HepG2 (cell line): Measurements from ENCODE around the gene CXCR4.

Experiments
- JUND ChIP-seq: sonication (generic); formaldehyde crosslinking; IDR thresholded peaks from 2 replicates; pipeline ENCODE4 v1.8.0; 2022; ENCODE audit warnings: mild to moderate bottlenecking, missing genetic modification reagents
- KDM1A ChIP-seq: IDR thresholded peaks from 2 replicates; pipeline ENCODE4 v1.6.1; 2016; ENCODE audit warnings: missing compliant biosample characterization
- KMT2B ChIP-seq: IDR thresholded peaks from 2 replicates; pipeline ENCODE4 v1.6.1; 2016; ENCODE audit warnings: missing genetic modification reagents, missing compliant biosample characterization
- POLR2AphosphoS2 ChIP-seq: IDR thresholded peaks from 2 replicates; pipeline ENCODE4 v1.6.1; 2011; ENCODE audit warnings: low read depth, low read length, improper control_type of control experiment
- SP1 ChIP-seq, 2 experiments: fragments of 450-650 bp in 1 of 2; sonication (generic) in 1 of 2; formaldehyde crosslinking in 1 of 2; IDR thresholded peaks; 2 replicates each; pipeline versions ENCODE4 v1.4.0 to v1.6.1; 2016 to 2020; ENCODE audit warnings: missing genetic modification reagents in 1 of 2
- TCF7L2 ChIP-seq: IDR thresholded peaks from 2 replicates; pipeline ENCODE4 v1.6.1; 2011; ENCODE audit warnings: mild to moderate bottlenecking, low read depth, low read length, moderate library complexity
- ZNF367 ChIP-seq: sonication (generic); formaldehyde crosslinking; IDR thresholded peaks from 2 replicates; pipeline ENCODE4 v1.4.0; 2020; ENCODE audit warnings: missing genetic modification reagents, borderline replicate concordance
- ZNF407 ChIP-seq: sonication (generic); formaldehyde crosslinking; IDR thresholded peaks from one replicate; pipeline ENCODE4 v1.5.1; 2020; ENCODE audit warnings: mild to moderate bottlenecking, missing genetic modification reagents; ENCODE audit errors: not compliant biosample characterization
- TF ChIP-seq, protein P1 (sequence below): sonication (generic); formaldehyde crosslinking; IDR thresholded peaks from 2 replicates; pipeline ENCODE4 v1.5.0; 2020; ENCODE audit warnings: mild to moderate bottlenecking, missing genetic modification reagents, moderate library complexity
- TF ChIP-seq, protein P2 (sequence below): sonication (generic); formaldehyde crosslinking; IDR thresholded peaks from 2 replicates; pipeline ENCODE4 v1.4.0; 2020; ENCODE audit warnings: mild to moderate bottlenecking, missing genetic modification reagents

DNA sequence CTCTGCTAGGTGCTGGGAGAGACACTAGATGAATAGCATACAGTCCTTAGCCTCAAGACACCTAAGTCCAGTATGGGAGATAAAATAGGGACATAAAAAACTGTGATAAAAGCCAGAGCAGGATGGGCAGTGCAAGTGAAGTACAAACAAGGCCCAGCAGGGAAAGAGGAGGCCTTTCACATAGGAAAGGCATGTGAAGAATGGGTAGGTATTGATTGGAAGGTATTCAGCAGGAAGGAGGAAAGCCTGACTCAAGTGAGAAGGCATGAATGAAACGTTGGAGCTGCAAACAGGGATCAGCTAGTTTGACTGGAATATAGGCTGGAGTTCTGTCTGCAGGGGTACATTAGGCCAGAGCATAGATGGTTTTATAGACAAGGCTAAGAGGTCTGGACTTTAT lies 11.0 kb upstream of the CXCR4 start:
- TF ChIP-seq ZNF407 (CRISPR knock-in tag) (no peak), SP1 (IDR thresholded peaks at IDR 0.05) (no peak), SP1 (CRISPR knock-in tag; IDR thresholded peaks at IDR 0.05) (no peak), JUND (CRISPR knock-in tag) (no peak), ZNF367 (CRISPR knock-in tag) (no peak), TCF7L2 (no peak), KMT2B (CRISPR knock-in tag) (no peak), POLR2AphosphoS2 (no peak), KDM1A (CRISPR knock-in tag) (no peak)
- TF ChIP-seq, protein P1, sequence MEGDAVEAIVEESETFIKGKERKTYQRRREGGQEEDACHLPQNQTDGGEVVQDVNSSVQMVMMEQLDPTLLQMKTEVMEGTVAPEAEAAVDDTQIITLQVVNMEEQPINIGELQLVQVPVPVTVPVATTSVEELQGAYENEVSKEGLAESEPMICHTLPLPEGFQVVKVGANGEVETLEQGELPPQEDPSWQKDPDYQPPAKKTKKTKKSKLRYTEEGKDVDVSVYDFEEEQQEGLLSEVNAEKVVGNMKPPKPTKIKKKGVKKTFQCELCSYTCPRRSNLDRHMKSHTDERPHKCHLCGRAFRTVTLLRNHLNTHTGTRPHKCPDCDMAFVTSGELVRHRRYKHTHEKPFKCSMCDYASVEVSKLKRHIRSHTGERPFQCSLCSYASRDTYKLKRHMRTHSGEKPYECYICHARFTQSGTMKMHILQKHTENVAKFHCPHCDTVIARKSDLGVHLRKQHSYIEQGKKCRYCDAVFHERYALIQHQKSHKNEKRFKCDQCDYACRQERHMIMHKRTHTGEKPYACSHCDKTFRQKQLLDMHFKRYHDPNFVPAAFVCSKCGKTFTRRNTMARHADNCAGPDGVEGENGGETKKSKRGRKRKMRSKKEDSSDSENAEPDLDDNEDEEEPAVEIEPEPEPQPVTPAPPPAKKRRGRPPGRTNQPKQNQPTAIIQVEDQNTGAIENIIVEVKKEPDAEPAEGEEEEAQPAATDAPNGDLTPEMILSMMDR (CRISPR knock-in tag), result no peak
- TF ChIP-seq, protein P2, sequence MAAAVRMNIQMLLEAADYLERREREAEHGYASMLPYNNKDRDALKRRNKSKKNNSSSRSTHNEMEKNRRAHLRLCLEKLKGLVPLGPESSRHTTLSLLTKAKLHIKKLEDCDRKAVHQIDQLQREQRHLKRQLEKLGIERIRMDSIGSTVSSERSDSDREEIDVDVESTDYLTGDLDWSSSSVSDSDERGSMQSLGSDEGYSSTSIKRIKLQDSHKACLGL (CRISPR knock-in tag), result no peak
